Pancreas (tissue), 10 donors: ENCODE results near the gene DGUOK. TPM values are rescaled to one million over a fixed set of nuclear protein-coding genes. Genes with fewer than 3 reads are reported as not detected.

ENCODE experiments used
- ATAC-seq, 4 donors: fragments of 200-7000 bp; cut with Tn5 transposase; one replicate each; pipeline versions ENCODE4 v1.8.0 to v1.9.1; 2020; ENCODE audit warnings: mild to moderate bottlenecking in 4 of 4, moderate library complexity in 4 of 4
- DNase-seq, 6 donors: peaks; one replicate each; pipeline ENCODE4 v3.0.0-alpha.2; 2020
- FAIRE-seq: peaks from 2 replicates; lab custom pipeline; 2012; peaks lifted over from hg19 to GRCh38; lab: Jason Lieb, UNC
- H3K27ac ChIP-seq, 4 donors: fragments of 200-600 bp; sonication (generic); 1 replicate in 3 of 4; 2 replicates in 1 of 4; pipeline versions ENCODE4 v1.5.0 to v1.8.0; 2020
- H3K27me3 ChIP-seq, 4 donors: fragments of 200-600 bp; one replicate each; pipeline ENCODE4 v1.8.0; 2021
- H3K36me3 ChIP-seq, 3 donors: fragments of 200-600 bp; sonication (generic) in 1 of 3; one replicate each; pipeline versions ENCODE4 v1.5.0 to v1.8.0; 2020 to 2021
- H3K4me1 ChIP-seq, 3 donors: fragments of 200-600 bp; one replicate each; pipeline ENCODE4 v1.8.0; 2021
- H3K4me3 ChIP-seq, 4 donors: fragments of 200-600 bp; sonication (generic) in 2 of 4; one replicate each; pipeline versions ENCODE4 v1.5.0 to v1.8.0; 2020 to 2021
- H3K9me3 ChIP-seq, 4 donors: fragments of 200-600 bp; one replicate each; pipeline ENCODE4 v1.8.0; 2021
- CTCF ChIP-seq, 4 donors: fragments of 200-600 bp; sonication (generic) in 3 of 4; IDR thresholded peaks; one replicate each; pipeline versions ENCODE4 v1.5.0 to v1.8.0; 2021; ENCODE audit warnings: antibody characterized with exemption in 4 of 4
- WGBS, 2 donors: extraction: QIAGEN DNeasy Blood & Tissue Kit; methylation state at CpG; one replicate each; pipeline ENCODE4 v1.1.7; 2013; 5-methylcytosine and 5-hydroxymethylcytosine counted together
- intact Hi-C, 3 donors: fragments of 100-400 bp; cut with DNase I; formaldehyde crosslinking; loops; one replicate each; pipeline versions ENCODE4 v1.11.1 to v1.14.2; 2022
- polyA plus RNA-seq, 2 donors: library from polyadenylated mRNA; stranded (reverse); fragments of 200-250 nt; gene quantifications; one replicate each; pipeline ENCODE4 v1.2.3, GENCODE V29; 2013
- total RNA-seq, 6 donors: library from RNA; stranded (reverse); fragmentation: NEBNext Ultra II Directional in 4 of 6; extraction: Animal tissue kit (Norgen Biotek cat#: 25700) in 4 of 6; gene quantifications; one replicate each; pipeline versions ENCODE4 v1.2.1 to v1.2.4, GENCODE V29; 2021 to 2023
- donor health status: healthy with polysubstance abuse.
- donor health status: DM: no; HTN: no; CAD: no; lungs with moderate emphysema.
- donor health status: DM: no; HTN: no; CAD: no.
- donor health status: control.
- donor health status: control.
- donor health status: Bipolar disorder and iron deficiency.
- donor health status: DM: yes; HTN: yes; CAD: no.
- donor health status: DM: no; HTN: no; CAD: no.
- donor health status: DM: no; HTN: no; CAD: no.
- donor health status: DM: yes; HTN: yes; CAD: no.

DGUOK gene
- total and polyA plus RNA-seq, 8 donors = 13.1 to 47.0 (median 17.3) TPM

- no peaks in the 10 kb centered on the region for H3K9me3 ChIP-seq
- no peak overlapping the region for H3K4me3 ChIP-seq
- H3K27ac ChIP-seq = no peak overlapping the region
- H3K36me3 ChIP-seq = no peaks in the 10 kb centered on the region
- no peak for FAIRE-seq
- H3K4me1 ChIP-seq = no peaks in the 10 kb centered on the region
- peaks cover 0 to 8% (median 0%) of the 10 kb centered on the region in 4 donors for H3K27me3 ChIP-seq
- TF ChIP-seq CTCF (IDR thresholded peaks at IDR 0.05) = no peak
- intact Hi-C loops = no loop called here
- no peak for ATAC-seq
- DNase-seq = no peak
- 39 to 64% methylated on average over 2 of the region's 2 CpGs for WGBS, 2 donors
Measured at GRCh38 chr2:73888388-73888787, 38.3 kb upstream of the DGUOK start.

- ATAC-seq (no peak), FAIRE-seq (no peak), DNase-seq (no peak)
- 62 to 69% methylated on average over 5 of the region's 5 CpGs for WGBS, 2 donors
- no peaks in the 10 kb centered on the region for H3K4me1 ChIP-seq
- no peaks in the 10 kb centered on the region for H3K9me3 ChIP-seq
- no peaks in the 10 kb centered on the region for H3K36me3 ChIP-seq
- intact Hi-C loops = no loop called here
- no peak overlapping the region for H3K4me3 ChIP-seq
- no peak overlapping the region for H3K27ac ChIP-seq
- TF ChIP-seq CTCF (IDR thresholded peaks at IDR 0.05) = no peak
- peaks cover 0 to 8% (median 0%) of the 10 kb centered on the region in 4 donors for H3K27me3 ChIP-seq
Measured at GRCh38 chr2:73889206-73889605, 37.5 kb upstream of the DGUOK start.

DNA sequence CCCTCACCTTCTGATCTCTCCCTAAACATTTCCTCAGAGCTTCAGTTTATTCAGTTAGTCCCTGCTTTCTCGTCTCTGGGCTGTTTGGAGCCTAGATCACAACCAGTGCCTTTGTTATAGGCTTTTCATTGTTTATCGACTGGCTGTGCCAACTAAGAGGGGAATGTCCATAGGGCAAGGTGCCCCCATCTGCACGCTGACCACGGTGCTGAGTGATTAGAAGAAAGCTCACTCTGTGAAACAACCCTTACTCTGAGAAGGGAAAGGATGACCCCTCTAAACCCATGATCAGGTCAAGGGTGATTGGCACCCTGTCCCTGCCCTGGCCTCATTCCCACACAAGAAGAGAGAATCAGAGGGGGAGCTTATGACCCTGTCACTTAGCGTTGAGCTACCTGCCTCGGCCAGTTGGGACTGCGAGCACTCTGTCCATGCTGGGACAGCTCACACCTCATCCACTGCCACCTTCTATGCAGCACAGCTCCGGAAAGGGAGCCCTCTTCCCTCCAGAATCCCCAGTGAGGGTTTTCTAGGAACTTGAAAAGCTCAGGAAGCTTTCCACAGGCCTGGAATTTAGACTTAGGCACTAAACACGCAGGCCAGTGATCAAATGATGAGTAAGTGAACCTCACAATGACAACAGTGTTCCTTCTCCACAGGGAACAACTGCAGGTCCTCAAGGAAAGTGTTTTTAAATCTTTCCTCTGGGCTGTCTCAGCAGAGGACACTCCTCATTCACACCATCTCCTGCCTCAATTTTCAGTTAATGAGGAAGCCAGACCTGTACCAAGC is 36.2 kb upstream of the DGUOK start:
- Histone ChIP-seq H3K4me1 (no peaks in the 10 kb centered on the region), H3K27me3 (peaks cover 0 to 8% (median 0%) of the 10 kb centered on the region in 4 donors), H3K4me3 (no peak overlapping the region), H3K36me3 (no peaks in the 10 kb centered on the region), H3K27ac (no peak overlapping the region), H3K9me3 (no peaks in the 10 kb centered on the region)
- 58 to 60% methylated on average over 9 of the region's 9 CpGs for WGBS, 2 donors
- FAIRE-seq (no peak), DNase-seq (no peak), ATAC-seq (no peak)
- intact Hi-C loops = no loop called here
- TF ChIP-seq CTCF (IDR thresholded peaks at IDR 0.05) = no peak

DNA sequence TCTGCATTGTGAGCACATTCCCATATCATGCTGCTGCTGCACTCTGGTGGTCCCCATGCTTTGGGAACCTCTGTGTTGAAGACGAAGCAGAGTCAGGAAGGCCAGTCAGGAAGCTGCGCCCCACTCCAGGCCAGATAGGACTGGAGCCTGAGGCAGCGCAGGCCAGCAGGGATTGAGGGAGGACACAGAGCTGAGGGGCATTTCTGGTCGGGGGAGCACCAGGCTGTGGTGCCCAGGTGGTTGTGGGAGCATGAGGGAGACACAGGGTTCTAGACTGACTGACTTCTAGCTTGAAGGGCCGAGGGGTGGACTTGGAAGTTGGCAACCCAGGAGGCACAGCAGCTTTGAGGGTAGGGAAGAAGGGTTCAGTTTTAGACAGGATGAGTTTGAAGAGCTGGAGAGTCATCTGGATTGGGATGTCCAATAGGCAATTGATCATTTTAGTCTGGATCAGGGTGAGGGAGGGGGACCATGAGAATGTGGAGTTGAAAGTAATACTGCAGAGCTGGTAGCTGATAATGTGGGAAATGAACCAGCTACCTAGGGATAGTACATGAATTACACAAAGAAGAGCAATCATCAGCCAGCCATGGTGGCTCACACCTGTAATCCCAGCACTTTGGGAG is 35.3 kb upstream of the DGUOK start:
- Histone ChIP-seq H3K4me1 (no peaks in the 10 kb centered on the region), H3K27me3 (peaks cover 0 to 8% (median 0%) of the 10 kb centered on the region in 4 donors), H3K27ac (no peak overlapping the region), H3K36me3 (no peaks in the 10 kb centered on the region), H3K9me3 (no peaks in the 10 kb centered on the region), H3K4me3 (no peak overlapping the region)
- ATAC-seq (no peak), FAIRE-seq (no peak), DNase-seq (no peak)
- intact Hi-C loops = no loop called here
- WGBS, 2 donors = 76 to 86% methylated on average over 5 of the region's 5 CpGs
- no peak for TF ChIP-seq CTCF (IDR thresholded peaks at IDR 0.05)
